ENCODE measurements around the gene ATP2B2.

Gene ATP2B2

GRCh38 chr3:10278501-10278900 lies 226.9 kb downstream of the ATP2B2 start:
- DNase-seq (ENCODE audit: low read depth) = no peak

DNA sequence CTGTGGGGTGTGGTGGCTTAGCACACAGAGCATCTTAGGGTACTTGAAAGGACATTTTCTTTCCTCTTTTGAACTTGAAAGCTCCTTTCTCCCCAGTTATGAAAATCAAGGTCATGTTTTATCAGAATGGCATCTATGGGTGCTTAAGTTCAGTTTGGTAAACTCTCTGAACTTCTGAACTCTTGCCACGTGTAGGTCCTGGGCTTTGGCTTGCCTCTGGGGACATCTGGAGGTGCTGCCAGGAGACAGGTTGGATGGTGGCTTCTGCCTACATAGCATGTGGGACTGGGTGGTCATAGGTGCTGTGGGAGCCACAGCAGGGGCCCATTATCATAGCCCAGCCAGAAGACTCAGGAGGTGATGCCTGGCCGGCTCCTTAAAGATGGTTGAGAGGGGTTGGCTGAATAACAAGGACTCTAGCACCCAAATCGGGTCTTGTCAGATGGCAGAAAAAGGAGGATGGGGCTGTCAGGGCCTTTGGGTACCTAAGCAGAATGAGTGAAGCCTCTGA lies 228.2 kb downstream of the ATP2B2 start:
- no peak for DNase-seq (ENCODE audit: low read depth)

GRCh38 chr3:10274601-10275000 lies 230.8 kb downstream of the ATP2B2 start:
- DNase-seq (ENCODE audit: low read depth) = no peak
